HepG2 (cell line): ENCODE results near the gene VWA3B. TPM values are rescaled to one million over a fixed set of nuclear protein-coding genes. Genes with fewer than 3 reads are reported as not detected.

ENCODE experiments used
- ATAC-seq: fragments of 200-7000 bp; cut with Tn5 transposase; 3 replicates; pipeline ENCODE4 v1.9.1; 2020; ENCODE audit warnings: mild to moderate bottlenecking, moderate library complexity
- BruUV-seq: library from RNA; stranded (reverse); fragments of 400-500 nt; replicated peaks from 2 replicates; lab custom pipeline; 2021; lab: Mats Ljungman, UMichigan
- CTCF ChIA-PET: fragments of 300-600 bp; formaldehyde crosslinking; extraction: SDS; loops from one replicate; lab custom pipeline; 2021; ENCODE audit warnings: low total read pairs, inconsistent platforms, low intra/inter-chr PET ratio; lab: Yijun Ruan, JAX
- POLR2A ChIA-PET: fragments of 350-600 bp; sonication (Branson Sonifier 250); formaldehyde crosslinking; loops from one replicate; lab custom pipeline; 2020; ENCODE audit warnings: antibody characterized with exemption, inconsistent platforms; lab: Yijun Ruan, JAX
- DNase-seq: peaks from one replicate; pipeline ENCODE4 v3.0.0-alpha.2; 2015; ENCODE audit warnings: low spot score
- FAIRE-seq: peaks from 3 replicates; lab custom pipeline; 2011; peaks lifted over from hg19 to GRCh38; lab: Jason Lieb, UNC
- H2AFZ ChIP-seq: one replicate; pipeline ENCODE4 v1.6.1; 2011; ENCODE audit warnings: low read length, inconsistent platforms
- H3K27ac ChIP-seq: fragments of 300-600 bp; 3 replicates; pipeline ENCODE4 v1.8.0; 2011; ENCODE audit warnings: mixed run types, mild to moderate bottlenecking, mixed read lengths, low read length, inconsistent platforms; ENCODE audit not compliant: insufficient read depth; ENCODE audit errors: extremely low read length
- H3K27me3 ChIP-seq, 2 experiments: fragments of 200-600 bp in 1 of 2; 2 replicates in 1 of 2; 3 replicates in 1 of 2; pipeline versions ENCODE4 v1.6.0 to v1.8.0; 2011; ENCODE audit warnings: low read length in 2 of 2, mild to moderate bottlenecking in 2 of 2, moderate library complexity in 2 of 2, inconsistent platforms in 1 of 2; ENCODE audit not compliant: insufficient read depth in 2 of 2, control insufficient read depth in 1 of 2
- H3K36me3 ChIP-seq, 2 experiments: fragments of 200-600 bp in 1 of 2; replicated peaks in 1 of 2; 2 replicates in 1 of 2; 3 replicates in 1 of 2; pipeline versions ENCODE4 v1.5.1 to v1.8.0; 2011; ENCODE audit warnings: low read length in 2 of 2, inconsistent platforms in 1 of 2; ENCODE audit not compliant: insufficient read depth in 2 of 2, control insufficient read depth in 1 of 2
- H3K4me1 ChIP-seq: 2 replicates; pipeline ENCODE4 v1.5.1; 2012; ENCODE audit warnings: low read length, inconsistent platforms; ENCODE audit not compliant: insufficient read depth
- H3K4me2 ChIP-seq: 2 replicates; pipeline ENCODE4 v1.6.0; 2011; ENCODE audit warnings: low read depth, low read length, inconsistent platforms
- H3K4me3 ChIP-seq, 3 experiments: fragments of 200-600 bp in 1 of 3; sonication (generic), shearing (Covaris generic) in 1 of 3; replicated peaks in 1 of 3; 2 replicates each; pipeline ENCODE4 v1.5.1; 2011 to 2016; ENCODE audit warnings: low read length in 3 of 3, inconsistent platforms in 2 of 3, low read depth in 2 of 3, mild to moderate bottlenecking in 2 of 3, control low read depth in 1 of 3, mixed read lengths in 1 of 3; ENCODE audit not compliant: insufficient read depth in 1 of 3
- H3K79me2 ChIP-seq: one replicate; pipeline ENCODE4 v1.6.1; 2011; ENCODE audit warnings: low read length, inconsistent platforms; ENCODE audit not compliant: insufficient read depth
- H3K9ac ChIP-seq: 2 replicates; pipeline ENCODE4 v1.6.0; 2011; ENCODE audit warnings: mild to moderate bottlenecking, low read depth, low read length, inconsistent platforms; ENCODE audit not compliant: insufficient read depth
- H3K9me3 ChIP-seq: 2 replicates; pipeline ENCODE4 v1.5.1; 2012; ENCODE audit warnings: mild to moderate bottlenecking, low read length
- H4K20me1 ChIP-seq: 2 replicates; pipeline ENCODE4 v1.6.0; 2011; ENCODE audit warnings: inconsistent platforms, mild to moderate bottlenecking, low read length, moderate library complexity; ENCODE audit not compliant: insufficient read depth
- CEBPB ChIP-seq: IDR thresholded peaks from 2 replicates; pipeline ENCODE4 v1.6.1; 2011; ENCODE audit warnings: low read depth, low read length, improper control_type of control experiment, borderline replicate concordance
- FOSL1 ChIP-seq: sonication (generic); formaldehyde crosslinking; IDR thresholded peaks from 2 replicates; pipeline ENCODE4 v1.9.0; 2021; ENCODE audit warnings: missing genetic modification reagents, borderline replicate concordance
- NPAS2 ChIP-seq: sonication (generic); formaldehyde crosslinking; IDR thresholded peaks from 2 replicates; pipeline ENCODE4 v1.8.0; 2022; ENCODE audit warnings: mild to moderate bottlenecking, missing genetic modification reagents, borderline replicate concordance
- STAG1 ChIP-seq: sonication (generic); formaldehyde crosslinking; IDR thresholded peaks from 2 replicates; pipeline ENCODE4 v1.4.0; 2020; ENCODE audit warnings: missing genetic modification reagents
- TCF7 ChIP-seq: sonication (generic); IDR thresholded peaks from 2 replicates; pipeline ENCODE4 v1.6.1; 2016; ENCODE audit warnings: antibody characterized with exemption, low read depth
- ZBTB3 ChIP-seq: sonication (generic); formaldehyde crosslinking; IDR thresholded peaks from 2 replicates; pipeline ENCODE4 v1.4.0; 2020; ENCODE audit warnings: low read depth, mild to moderate bottlenecking, moderate library complexity, missing genetic modification reagents, borderline replicate concordance
- ZNF234 ChIP-seq: sonication (generic); formaldehyde crosslinking; conservative IDR thresholded peaks from 2 replicates; pipeline ENCODE4 v1.5.1; 2020; ENCODE audit warnings: mild to moderate bottlenecking, missing genetic modification reagents
- ZNF431 ChIP-seq: sonication (generic); formaldehyde crosslinking; IDR thresholded peaks from 2 replicates; pipeline ENCODE4 v1.9.0; 2022; ENCODE audit warnings: missing genetic modification reagents, low read depth, mild to moderate bottlenecking, borderline replicate concordance
- ZNF615 ChIP-seq: sonication (generic); formaldehyde crosslinking; IDR thresholded peaks from 2 replicates; pipeline ENCODE4 v1.5.0; 2020; ENCODE audit warnings: mild to moderate bottlenecking, missing genetic modification reagents, borderline replicate concordance
- ZNF850 ChIP-seq: sonication (generic); formaldehyde crosslinking; conservative IDR thresholded peaks from 2 replicates; pipeline ENCODE4 v1.9.0; 2021; ENCODE audit warnings: mild to moderate bottlenecking, missing genetic modification reagents
- WGBS: methylation state at CpG from one replicate; pipeline ENCODE4 v1.1.6; 2017; ENCODE audit warnings: low lambda C conversion rate; 5-methylcytosine and 5-hydroxymethylcytosine counted together
- in situ Hi-C: cut with HindIII; loops from 2 replicates; pipeline ENCODE4 v1.10.0; 2017; ENCODE audit warnings: low pct_unique_long_range_greater_than_20kb; ENCODE audit not compliant: extremely low pct_ligation_motif_present
- intact Hi-C: fragments of 100-400 bp; cut with micrococcal nuclease; formaldehyde crosslinking; loops from one replicate; pipeline ENCODE4 v1.10.0; 2022; ENCODE audit not compliant: unreplicated experiment
- polyA plus RNA-seq, 8 experiments: library from polyadenylated mRNA; depleted of rRNA in 3 of 8; stranded (reverse) in 7 of 8; unstranded in 1 of 8; fragments of >200 nt; fragmentation: Illumina TruSeq in 4 of 8; extraction: Trizol in 4 of 8; gene quantifications; 2 replicates each; pipeline versions ENCODE4 v1.2.1 to v1.2.3, GENCODE V29; 2011 to 2016; ENCODE audit warnings: low read depth in 4 of 8, missing spikeins in 1 of 8, mixed read lengths in 1 of 8; ENCODE audit not compliant: insufficient read depth in 1 of 8
- total RNA-seq, 5 experiments: library from RNA; depleted of rRNA; stranded (reverse); fragments of >200 nt; fragmentation: Illumina TruSeq; extraction: Trizol; gene quantifications; 2 replicates each; pipeline ENCODE4 v1.2.3, GENCODE V29; 2016; ENCODE audit warnings: low read depth in 1 of 5
- TF ChIP-seq, protein P1 (sequence below), 2 experiments: sonication (generic) in 1 of 2; formaldehyde crosslinking in 1 of 2; IDR thresholded peaks; 2 replicates each; pipeline versions ENCODE4 v1.4.0 to v1.6.1; 2018 to 2020; ENCODE audit warnings: missing genetic modification reagents in 2 of 2, borderline replicate concordance in 1 of 2, low read depth in 1 of 2, mild to moderate bottlenecking in 1 of 2, missing biosample characterization in 1 of 2
- TF ChIP-seq, protein P2 (sequence below): sonication (generic); formaldehyde crosslinking; IDR thresholded peaks from 2 replicates; pipeline ENCODE4 v1.5.0; 2020; ENCODE audit warnings: mild to moderate bottlenecking, missing genetic modification reagents, moderate library complexity
- TF ChIP-seq, protein P3 (sequence below): sonication (generic); formaldehyde crosslinking; conservative IDR thresholded peaks from 2 replicates; pipeline ENCODE4 v1.4.0; 2020; ENCODE audit warnings: missing genetic modification reagents
- TF ChIP-seq, protein P4 (sequence below): IDR thresholded peaks from 2 replicates; pipeline ENCODE4 v1.6.1; 2016; ENCODE audit warnings: missing compliant biosample characterization, missing genetic modification reagents, borderline replicate concordance

VWA3B gene
- total and polyA plus RNA-seq, 2 of the 13 experiments (the other 11 are each of a cell fraction or from before 2014, with no cell fraction given) = not detected

DNA sequence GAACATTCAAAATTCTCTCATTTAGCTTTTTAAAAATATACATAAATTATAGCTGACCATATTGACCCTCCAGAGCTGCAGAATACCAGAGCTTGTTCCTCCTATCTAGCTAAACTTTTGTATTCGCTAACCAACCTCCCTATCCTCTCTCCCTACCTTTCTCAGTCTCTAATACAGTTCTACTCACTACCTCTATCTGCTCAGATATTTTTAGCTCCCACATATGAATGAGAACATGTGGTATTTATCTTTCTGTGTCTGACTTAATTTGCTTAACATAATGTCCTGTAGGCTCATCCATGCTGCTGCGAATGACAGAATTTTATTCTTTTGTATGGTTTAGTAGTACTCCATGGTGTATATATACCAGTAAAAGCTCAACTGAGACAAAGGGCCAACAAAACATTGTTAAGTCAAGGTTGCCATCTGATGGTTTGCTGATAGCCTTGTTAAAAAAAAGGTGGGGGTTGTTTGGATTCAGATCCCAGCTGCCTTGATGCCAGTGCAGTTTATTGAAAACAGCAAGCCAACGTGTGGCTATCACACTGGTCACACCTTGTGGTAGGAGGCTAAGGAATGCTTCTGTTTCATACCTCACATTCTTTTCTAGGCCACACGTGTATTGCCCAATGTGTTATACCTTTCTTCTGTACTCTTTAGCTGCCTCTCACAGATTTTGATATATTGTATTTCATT is 101.5 kb downstream of the VWA3B start:
- peak; percentile 13 for DNase-seq
- Histone ChIP-seq H3K79me2 (no peaks in the 10 kb centered on the region), H3K9ac (no peak overlapping the region), H3K4me1 (no peaks in the 10 kb centered on the region), H3K27ac (no peak overlapping the region), H2AFZ (no peak overlapping the region), H3K4me3 (no peak overlapping the region), H3K4me2 (no peak overlapping the region), H4K20me1 (no peaks in the 10 kb centered on the region), H3K9me3 (no peaks in the 10 kb centered on the region), H3K27me3 (peaks cover 3 to 32% of the 10 kb centered on the region in 2 experiments; a peak in 3 of 5 replicates), H3K36me3 (no peaks in the 10 kb centered on the region)
- TF ChIP-seq ZNF431 (CRISPR knock-in tag) (no peak), TCF7 (no peak), CEBPB (peak; percentile 17; the same call in 1 of the 2 replicates), FOSL1 (no peak), ZBTB3 (CRISPR knock-in tag) (no peak), ZNF615 (CRISPR knock-in tag) (no peak), STAG1 (CRISPR knock-in tag) (peak; percentile 24; the same call in 1 of the 2 replicates), ZNF850 (no peak), ZNF234 (CRISPR knock-in tag) (no peak), NPAS2 (CRISPR knock-in tag) (no peak)
- TF ChIP-seq, protein P1, sequence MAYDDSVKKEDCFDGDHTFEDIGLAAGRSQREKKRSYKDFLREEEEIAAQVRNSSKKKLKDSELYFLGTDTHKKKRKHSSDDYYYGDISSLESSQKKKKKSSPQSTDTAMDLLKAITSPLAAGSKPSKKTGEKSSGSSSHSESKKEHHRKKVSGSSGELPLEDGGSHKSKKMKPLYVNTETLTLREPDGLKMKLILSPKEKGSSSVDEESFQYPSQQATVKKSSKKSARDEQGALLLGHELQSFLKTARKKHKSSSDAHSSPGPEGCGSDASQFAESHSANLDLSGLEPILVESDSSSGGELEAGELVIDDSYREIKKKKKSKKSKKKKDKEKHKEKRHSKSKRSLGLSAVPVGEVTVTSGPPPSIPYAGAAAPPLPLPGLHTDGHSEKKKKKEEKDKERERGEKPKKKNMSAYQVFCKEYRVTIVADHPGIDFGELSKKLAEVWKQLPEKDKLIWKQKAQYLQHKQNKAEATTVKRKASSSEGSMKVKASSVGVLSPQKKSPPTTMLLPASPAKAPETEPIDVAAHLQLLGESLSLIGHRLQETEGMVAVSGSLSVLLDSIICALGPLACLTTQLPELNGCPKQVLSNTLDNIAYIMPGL (CRISPR knock-in tag; IDR thresholded peaks at IDR 0.05; ENCODE audit: borderline replicate concordance in 1 of 2, low read depth in 1 of 2) = no peak
- TF ChIP-seq, protein P2, sequence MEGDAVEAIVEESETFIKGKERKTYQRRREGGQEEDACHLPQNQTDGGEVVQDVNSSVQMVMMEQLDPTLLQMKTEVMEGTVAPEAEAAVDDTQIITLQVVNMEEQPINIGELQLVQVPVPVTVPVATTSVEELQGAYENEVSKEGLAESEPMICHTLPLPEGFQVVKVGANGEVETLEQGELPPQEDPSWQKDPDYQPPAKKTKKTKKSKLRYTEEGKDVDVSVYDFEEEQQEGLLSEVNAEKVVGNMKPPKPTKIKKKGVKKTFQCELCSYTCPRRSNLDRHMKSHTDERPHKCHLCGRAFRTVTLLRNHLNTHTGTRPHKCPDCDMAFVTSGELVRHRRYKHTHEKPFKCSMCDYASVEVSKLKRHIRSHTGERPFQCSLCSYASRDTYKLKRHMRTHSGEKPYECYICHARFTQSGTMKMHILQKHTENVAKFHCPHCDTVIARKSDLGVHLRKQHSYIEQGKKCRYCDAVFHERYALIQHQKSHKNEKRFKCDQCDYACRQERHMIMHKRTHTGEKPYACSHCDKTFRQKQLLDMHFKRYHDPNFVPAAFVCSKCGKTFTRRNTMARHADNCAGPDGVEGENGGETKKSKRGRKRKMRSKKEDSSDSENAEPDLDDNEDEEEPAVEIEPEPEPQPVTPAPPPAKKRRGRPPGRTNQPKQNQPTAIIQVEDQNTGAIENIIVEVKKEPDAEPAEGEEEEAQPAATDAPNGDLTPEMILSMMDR = peak; percentile 18; the same call in 1 of the 2 replicates
- TF ChIP-seq, protein P3, sequence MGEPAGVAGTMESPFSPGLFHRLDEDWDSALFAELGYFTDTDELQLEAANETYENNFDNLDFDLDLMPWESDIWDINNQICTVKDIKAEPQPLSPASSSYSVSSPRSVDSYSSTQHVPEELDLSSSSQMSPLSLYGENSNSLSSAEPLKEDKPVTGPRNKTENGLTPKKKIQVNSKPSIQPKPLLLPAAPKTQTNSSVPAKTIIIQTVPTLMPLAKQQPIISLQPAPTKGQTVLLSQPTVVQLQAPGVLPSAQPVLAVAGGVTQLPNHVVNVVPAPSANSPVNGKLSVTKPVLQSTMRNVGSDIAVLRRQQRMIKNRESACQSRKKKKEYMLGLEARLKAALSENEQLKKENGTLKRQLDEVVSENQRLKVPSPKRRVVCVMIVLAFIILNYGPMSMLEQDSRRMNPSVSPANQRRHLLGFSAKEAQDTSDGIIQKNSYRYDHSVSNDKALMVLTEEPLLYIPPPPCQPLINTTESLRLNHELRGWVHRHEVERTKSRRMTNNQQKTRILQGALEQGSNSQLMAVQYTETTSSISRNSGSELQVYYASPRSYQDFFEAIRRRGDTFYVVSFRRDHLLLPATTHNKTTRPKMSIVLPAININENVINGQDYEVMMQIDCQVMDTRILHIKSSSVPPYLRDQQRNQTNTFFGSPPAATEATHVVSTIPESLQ (CRISPR knock-in tag) = no peak
- TF ChIP-seq, protein P4, sequence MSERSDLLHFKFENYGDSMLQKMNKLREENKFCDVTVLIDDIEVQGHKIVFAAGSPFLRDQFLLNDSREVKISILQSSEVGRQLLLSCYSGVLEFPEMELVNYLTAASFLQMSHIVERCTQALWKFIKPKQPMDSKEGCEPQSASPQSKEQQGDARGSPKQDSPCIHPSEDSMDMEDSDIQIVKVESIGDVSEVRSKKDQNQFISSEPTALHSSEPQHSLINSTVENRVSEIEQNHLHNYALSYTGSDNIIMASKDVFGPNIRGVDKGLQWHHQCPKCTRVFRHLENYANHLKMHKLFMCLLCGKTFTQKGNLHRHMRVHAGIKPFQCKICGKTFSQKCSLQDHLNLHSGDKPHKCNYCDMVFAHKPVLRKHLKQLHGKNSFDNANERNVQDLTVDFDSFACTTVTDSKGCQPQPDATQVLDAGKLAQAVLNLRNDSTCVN (CRISPR knock-in tag) = no peak
- BruUV-seq = no TSS peak
- FAIRE-seq = peak; percentile 65
- CTCF ChIA-PET = no interaction called here
- in situ Hi-C loops = no loop called here
- intact Hi-C loops = no loop called here
- no peak for ATAC-seq
- POLR2A ChIA-PET = no interaction called here
- 45% methylated on average over 4 of the region's 4 CpGs for WGBS
